H1 (cell line): ENCODE data around the gene GPR85. TPM values are rescaled to one million over a fixed set of nuclear protein-coding genes. Genes with fewer than 3 reads are reported as not detected.

ENCODE experiments used
- CTCF ChIA-PET: fragments of 300-600 bp; sonication (Branson Sonifier 250); formaldehyde crosslinking; loops from one replicate; lab custom pipeline; 2021; ENCODE audit not compliant: partially characterized antibody; lab: Charles Lee
- POLR2A ChIA-PET: fragments of 300-600 bp; sonication (Branson Sonifier 250); formaldehyde crosslinking; loops from one replicate; lab custom pipeline; 2021; ENCODE audit warnings: inconsistent platforms; ENCODE audit not compliant: partially characterized antibody; lab: Charles Lee
- DNase-seq, 2 experiments: peaks; one replicate each; pipeline versions ENCODE4 v3.0.0 to v3.0.0-alpha.2; 2010 to 2022; ENCODE audit warnings: low spot score in 2 of 2, low read depth in 1 of 2, mixed read lengths in 1 of 2
- FAIRE-seq: peaks from 2 replicates; lab custom pipeline; 2011; peaks lifted over from hg19 to GRCh38; lab: Jason Lieb, UNC
- H2AFZ ChIP-seq: 2 replicates; pipeline ENCODE4 v1.8.1; 2012; ENCODE audit warnings: low read length, inconsistent platforms
- H2AK5ac ChIP-seq: 2 replicates; pipeline ENCODE4 v1.6.1; 2013; ENCODE audit warnings: low read depth, low read length
- H2BK120ac ChIP-seq: replicated peaks from 2 replicates; pipeline ENCODE3; 2013; ENCODE audit warnings: low read depth, low read length, inconsistent platforms
- H2BK12ac ChIP-seq: 2 replicates; pipeline ENCODE4 v1.6.1; 2013; ENCODE audit warnings: low read depth, low read length
- H2BK15ac ChIP-seq: 2 replicates; pipeline ENCODE4 v1.6.1; 2013; ENCODE audit warnings: low read length
- H2BK20ac ChIP-seq: 2 replicates; pipeline ENCODE4 v1.6.1; 2013; ENCODE audit warnings: low read length
- H2BK5ac ChIP-seq: 2 replicates; pipeline ENCODE4 v1.6.1; 2013; ENCODE audit warnings: low read depth, low read length
- H3K14ac ChIP-seq: 2 replicates; pipeline ENCODE4 v1.6.1; 2013; ENCODE audit warnings: inconsistent platforms; ENCODE audit not compliant: insufficient read length
- H3K18ac ChIP-seq: 2 replicates; pipeline ENCODE4 v1.6.1; 2013; ENCODE audit warnings: low read length; ENCODE audit errors: extremely low read depth
- H3K23ac ChIP-seq: 2 replicates; pipeline ENCODE4 v1.6.1; 2013; ENCODE audit warnings: inconsistent platforms; ENCODE audit not compliant: insufficient read length
- H3K23me2 ChIP-seq: 2 replicates; pipeline ENCODE4 v1.6.1; 2013; ENCODE audit warnings: low read depth, low read length
- H3K27ac ChIP-seq: 2 replicates; pipeline ENCODE4 v1.6.1; 2011; ENCODE audit warnings: low read depth, low read length, inconsistent platforms
- H3K27me3 ChIP-seq, 4 experiments: replicated peaks in 1 of 4; 1 replicate in 1 of 4; 2 replicates in 3 of 4; pipeline versions ENCODE4 v1.6.1 to v1.8.1; 2011 to 2013; ENCODE audit warnings: low read length in 3 of 4, mild to moderate bottlenecking in 3 of 4, inconsistent platforms in 2 of 4, mixed read lengths in 2 of 4, moderate library complexity in 1 of 4; ENCODE audit not compliant: control insufficient read depth in 3 of 4, insufficient read depth in 3 of 4; ENCODE audit errors: extremely low read depth in 1 of 4
- H3K36me3 ChIP-seq, 4 experiments: 2 replicates each; pipeline versions ENCODE4 v1.6.1 to v1.8.1; 2011 to 2013; ENCODE audit warnings: mild to moderate bottlenecking in 4 of 4, low read length in 3 of 4, moderate library complexity in 2 of 4, control low read depth in 1 of 4, inconsistent platforms in 1 of 4; ENCODE audit not compliant: insufficient read depth in 4 of 4, control insufficient read depth in 2 of 4
- H3K4ac ChIP-seq: replicated peaks from 2 replicates; pipeline ENCODE3; 2013; ENCODE audit warnings: low read length, low read depth, mixed read lengths, inconsistent platforms; ENCODE audit not compliant: insufficient read length
- H3K4me1 ChIP-seq, 4 experiments: replicated peaks in 1 of 4; 1 replicate in 1 of 4; 2 replicates in 3 of 4; pipeline versions ENCODE4 v1.6.1 to v1.8.1; 2011 to 2013; ENCODE audit warnings: low read length in 3 of 4, inconsistent platforms in 2 of 4, mixed read lengths in 1 of 4; ENCODE audit not compliant: insufficient read depth in 4 of 4, control insufficient read depth in 3 of 4
- H3K4me2 ChIP-seq, 2 experiments: 2 replicates each; pipeline versions ENCODE4 v1.6.1 to v1.8.1; 2011 to 2013; ENCODE audit warnings: low read depth in 2 of 2, low read length in 2 of 2, control low read depth in 1 of 2, inconsistent platforms in 1 of 2, mild to moderate bottlenecking in 1 of 2; ENCODE audit not compliant: insufficient read depth in 1 of 2
- H3K4me3 ChIP-seq, 4 experiments: fragments of 200-600, 300-600 bp in 1 of 4; sonication (generic), shearing (Covaris generic), sonication (Bioruptor Twin) in 1 of 4; 2 replicates each; pipeline versions ENCODE4 v1.5.1 to v1.8.1; 2011 to 2016; ENCODE audit warnings: low read length in 4 of 4, low read depth in 3 of 4, control low read depth in 2 of 4, inconsistent platforms in 2 of 4, mild to moderate bottlenecking in 2 of 4, mixed read lengths in 1 of 4, moderate library complexity in 1 of 4; ENCODE audit not compliant: insufficient read depth in 2 of 4; ENCODE audit errors: extremely low read depth in 1 of 4
- H3K56ac ChIP-seq: replicated peaks from 2 replicates; pipeline ENCODE3; 2013; ENCODE audit warnings: low read depth, mild to moderate bottlenecking, mixed read lengths, low read length, inconsistent platforms; ENCODE audit not compliant: insufficient read length
- H3K79me1 ChIP-seq: 2 replicates; pipeline ENCODE4 v1.6.1; 2013; ENCODE audit warnings: low read depth, low read length, control low read depth
- H3K79me2 ChIP-seq, 2 experiments: 2 replicates each; pipeline versions ENCODE4 v1.6.1 to v1.8.1; 2012 to 2013; ENCODE audit warnings: low read length in 2 of 2, mild to moderate bottlenecking in 2 of 2, inconsistent platforms in 1 of 2; ENCODE audit not compliant: insufficient read depth in 2 of 2, control insufficient read depth in 1 of 2
- H3K9ac ChIP-seq, 4 experiments: replicated peaks in 1 of 4; 1 replicate in 1 of 4; 2 replicates in 3 of 4; pipeline versions ENCODE4 v1.6.1 to v1.8.1; 2011 to 2013; ENCODE audit warnings: low read depth in 3 of 4, low read length in 3 of 4, control low read depth in 2 of 4, mild to moderate bottlenecking in 2 of 4, moderate library complexity in 2 of 4, inconsistent platforms in 1 of 4; ENCODE audit errors: extremely low read depth in 1 of 4
- H3K9me3 ChIP-seq, 2 experiments: 2 replicates each; pipeline versions ENCODE4 v1.6.1 to v1.8.1; 2012 to 2013; ENCODE audit warnings: mild to moderate bottlenecking in 2 of 2, moderate library complexity in 2 of 2, control low read depth in 1 of 2, inconsistent platforms in 1 of 2, low read depth in 1 of 2, low read length in 1 of 2, mixed read lengths in 1 of 2; ENCODE audit not compliant: insufficient read depth in 2 of 2
- H4K20me1 ChIP-seq, 2 experiments: replicated peaks in 1 of 2; 2 replicates each; pipeline versions ENCODE3 to v1.8.1; 2011 to 2013; ENCODE audit warnings: inconsistent platforms in 2 of 2, low read length in 2 of 2, mild to moderate bottlenecking in 1 of 2; ENCODE audit not compliant: insufficient read depth in 2 of 2, control insufficient read depth in 1 of 2
- H4K5ac ChIP-seq: 2 replicates; pipeline ENCODE4 v1.6.1; 2013; ENCODE audit warnings: low read length, low read depth, mixed read lengths, inconsistent platforms; ENCODE audit not compliant: insufficient read length
- H4K8ac ChIP-seq: 2 replicates; pipeline ENCODE4 v1.8.0; 2013; ENCODE audit warnings: mild to moderate bottlenecking, moderate library complexity, low read length, inconsistent platforms; ENCODE audit not compliant: insufficient read depth; ENCODE audit errors: extremely low read depth
- H4K91ac ChIP-seq: replicated peaks from 2 replicates; pipeline ENCODE3; 2013; ENCODE audit warnings: low read length, mixed read lengths, inconsistent platforms; ENCODE audit not compliant: insufficient read length
- BACH1 ChIP-seq: IDR thresholded peaks from 2 replicates; pipeline ENCODE4 v1.6.1; 2012; ENCODE audit warnings: low read length, improper control_type of control experiment
- BCL11A ChIP-seq, 2 experiments: IDR thresholded peaks; one replicate each; pipeline ENCODE4 v1.6.1; 2011; ENCODE audit warnings: low read depth in 2 of 2, low read length in 2 of 2, mild to moderate bottlenecking in 2 of 2
- CREB1 ChIP-seq: IDR thresholded peaks from 2 replicates; pipeline ENCODE4 v1.6.1; 2012; ENCODE audit warnings: inconsistent platforms
- FOSL1 ChIP-seq: IDR thresholded peaks from 2 replicates; pipeline ENCODE4 v1.6.1; 2011; ENCODE audit warnings: mild to moderate bottlenecking, low read depth, low read length, moderate library complexity; ENCODE audit not compliant: insufficient read depth
- GABPA ChIP-seq: IDR thresholded peaks from 2 replicates; pipeline ENCODE4 v1.6.1; 2011; ENCODE audit warnings: mild to moderate bottlenecking, low read length, moderate library complexity, borderline replicate concordance; ENCODE audit not compliant: insufficient read depth
- JUND ChIP-seq: IDR thresholded peaks from 2 replicates; pipeline ENCODE4 v1.6.1; 2011; ENCODE audit warnings: mild to moderate bottlenecking, improper control_type of control experiment, low read length
- KDM5A ChIP-seq: fragments of 200-600 bp; IDR thresholded peaks from 2 replicates; pipeline ENCODE4 v1.7.1; 2012; ENCODE audit warnings: mild to moderate bottlenecking, low read length, inconsistent platforms, mixed read lengths
- NANOG ChIP-seq: IDR thresholded peaks from 2 replicates; pipeline ENCODE4 v1.6.1; 2011; ENCODE audit warnings: low read length, low read depth, mild to moderate bottlenecking, inconsistent platforms; ENCODE audit not compliant: insufficient read depth, poor library complexity, severe bottlenecking
- NRF1 ChIP-seq: IDR thresholded peaks from 2 replicates; pipeline ENCODE4 v1.6.1; 2011; ENCODE audit warnings: mild to moderate bottlenecking, low read depth, low read length, improper control_type of control experiment
- RXRA ChIP-seq: IDR thresholded peaks from 2 replicates; pipeline ENCODE4 v1.6.1; 2011; ENCODE audit warnings: low read depth, mild to moderate bottlenecking, low read length, moderate library complexity; ENCODE audit not compliant: insufficient read depth
- WGBS, 2 experiments: shearing (Covaris generic) in 1 of 2; methylation state at CpG; one replicate each; pipeline versions ENCODE4 v1.1.6 to v1.1.7; 2013 to 2015; ENCODE audit warnings: low lambda C conversion rate in 2 of 2, mixed read lengths in 2 of 2, inconsistent platforms in 1 of 2, low coverage in 1 of 2, missing lambda C conversion rate in 1 of 2; ENCODE audit not compliant: insufficient replicate concordance in 2 of 2, insufficient coverage in 1 of 2, insufficient read length in 1 of 2; ENCODE audit errors: extremely low coverage in 1 of 2, missing lambda C conversion rate in 1 of 2; 5-methylcytosine and 5-hydroxymethylcytosine counted together
- polyA plus RNA-seq, 7 experiments: library from polyadenylated mRNA; depleted of rRNA in 3 of 7; stranded (reverse) in 5 of 7; unstranded in 2 of 7; fragments of >200 nt in 5 of 7; fragments of 200-250 nt in 2 of 7; gene quantifications; 1 replicate in 5 of 7; 2 replicates in 1 of 7; 4 replicates in 1 of 7; pipeline versions ENCODE4 v1.2.1 to v1.2.3, GENCODE V29; 2011 to 2013; ENCODE audit warnings: missing spikeins in 2 of 7, mixed read lengths in 2 of 7
- total RNA-seq: library from RNA; stranded (reverse); fragmentation: NEBNext Ultra II Directional; extraction: Animal tissue kit (Norgen Biotek cat#: 25700); gene quantifications from 2 replicates; pipeline ENCODE4 v1.2.1, GENCODE V29; 2021

GPR85 gene
- total and polyA plus RNA-seq, 2 of the 8 experiments (the other 6 are each of a cell fraction or from before 2014, with no cell fraction given), result 0.11 to 0.20 TPM

DNA sequence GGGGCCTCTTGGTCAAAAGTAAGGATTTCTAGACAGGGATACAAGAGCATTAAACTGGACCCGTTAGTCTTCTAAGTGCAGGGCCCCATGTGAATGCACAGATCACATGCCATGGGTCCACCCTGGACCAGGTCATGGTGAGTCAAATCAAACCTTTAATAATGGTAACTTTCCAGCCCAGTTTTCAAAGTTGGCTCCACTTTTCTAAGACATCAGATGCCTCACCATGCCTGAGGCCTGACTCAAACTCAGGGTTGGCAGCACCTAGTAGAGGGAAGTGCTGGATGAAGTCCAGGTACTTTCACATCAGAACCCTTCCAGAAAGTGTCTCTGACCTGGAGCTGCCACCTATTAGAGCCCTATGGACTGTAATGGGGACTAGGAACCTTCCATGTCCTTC lies 41.4 kb upstream of the GPR85 start:
- Histone ChIP-seq H2BK20ac (no peak overlapping the region), H3K79me1 (no peaks in the 10 kb centered on the region), H3K23ac (no peak overlapping the region), H3K4ac (no peak overlapping the region), H3K27me3 (no peaks in the 10 kb centered on the region), H3K23me2 (no peaks in the 10 kb centered on the region), H2BK5ac (no peak overlapping the region), H3K4me2 (no peak overlapping the region), H3K9ac (no peak overlapping the region), H3K27ac (no peak overlapping the region), H3K9me3 (no peaks in the 10 kb centered on the region; a peak in 1 of 4 replicates), H2BK120ac (no peak overlapping the region), H3K18ac (no peak overlapping the region), H3K36me3 (no peaks in the 10 kb centered on the region), H3K14ac (no peak overlapping the region), H3K4me3 (no peak overlapping the region), H3K4me1 (no peaks in the 10 kb centered on the region), H2BK12ac (no peak overlapping the region), H4K20me1 (no peaks in the 10 kb centered on the region), H4K8ac (no peak overlapping the region), H4K5ac (no peak overlapping the region), H2BK15ac (no peak overlapping the region), H3K79me2 (no peaks in the 10 kb centered on the region), H2AFZ (no peak overlapping the region), H4K91ac (no peak overlapping the region), H3K56ac (no peak overlapping the region), H2AK5ac (no peak overlapping the region)
- POLR2A ChIA-PET, result no interaction called here
- DNase-seq (no peak), FAIRE-seq (no peak)
- 90% methylated on average over 1 of the region's 1 CpG; no CpG with 5 or more reads in 1 of the 2 experiments for WGBS, 2 experiments
- CTCF ChIA-PET, result interaction anchor here (4.8 kb wide), 1 partner anchor 31 kb away, joined by 16 read pairs; no protein-coding TSS in a partner anchor
- TF ChIP-seq FOSL1, result no peak
- no peak for TF ChIP-seq GABPA
- no peak for TF ChIP-seq CREB1
- no peak for TF ChIP-seq BCL11A (IDR thresholded peaks at IDR 0.05; ENCODE audit: low read depth in 2 of 2, low read length in 2 of 2)
- no peak for TF ChIP-seq NRF1
- TF ChIP-seq RXRA, result no peak
- no peak for TF ChIP-seq NANOG
- no peak for TF ChIP-seq KDM5A
- TF ChIP-seq JUND, result no peak
- no peak for TF ChIP-seq BACH1
